Thoracic aorta (tissue), 2 donors: Measurements from ENCODE around the gene PDE4C. TPM values are rescaled to one million over a fixed set of nuclear protein-coding genes. Genes with fewer than 3 reads are reported as not detected.

ENCODE experiments used
- ATAC-seq: fragments of 150-250 bp; one replicate; pipeline ENCODE4 v1.8.0; 2017; ENCODE audit warnings: low read depth; ENCODE audit not compliant: insufficient number of reproducible peaks, low FRiP score
- DNase-seq: peaks from one replicate; pipeline ENCODE4 v3.0.0-alpha.2; 2020; ENCODE audit warnings: low spot score
- H3K27ac ChIP-seq, 2 donors: fragments of 200-600 bp; sonication (generic); 1 replicate in 1 of 2; 2 replicates in 1 of 2; pipeline ENCODE4 v1.5.1; 2016; ENCODE audit warnings: mild to moderate bottlenecking in 2 of 2, moderate library complexity in 2 of 2
- H3K27me3 ChIP-seq: fragments of 200-600 bp; sonication (generic); replicated peaks from 2 replicates; pipeline ENCODE4 v1.6.0; 2016; ENCODE audit warnings: mild to moderate bottlenecking; ENCODE audit not compliant: insufficient read depth
- H3K36me3 ChIP-seq: fragments of 200-600 bp; sonication (generic); one replicate; pipeline ENCODE4 v1.5.1; 2016
- H3K4me1 ChIP-seq, 2 donors: fragments of 200-600 bp; sonication (generic); 1 replicate in 1 of 2; 2 replicates in 1 of 2; pipeline versions ENCODE4 v1.5.1 to v1.6.0; 2016; ENCODE audit warnings: low read depth in 2 of 2, mild to moderate bottlenecking in 1 of 2; ENCODE audit not compliant: control insufficient read depth in 1 of 2
- H3K4me3 ChIP-seq: fragments of 200-600 bp; sonication (generic); 2 replicates; pipeline ENCODE4 v1.5.1; 2016; ENCODE audit warnings: mild to moderate bottlenecking
- H3K9me3 ChIP-seq: fragments of 200-600 bp; sonication (generic); 2 replicates; pipeline ENCODE4 v1.5.1; 2016
- CTCF ChIP-seq: fragments of 200-600 bp; sonication (generic); IDR thresholded peaks from one replicate; pipeline ENCODE4 v1.5.1; 2019; ENCODE audit warnings: antibody characterized with exemption
- total RNA-seq, 2 donors: library from RNA; depleted of rRNA; stranded (reverse); fragments of >200 nt; gene quantifications; one replicate each; pipeline versions ENCODE4 v1.1.0 to v1.2.3, GENCODE V29; 2016

The PDE4C gene
- total RNA-seq, 2 donors from 2014 or later, result 0.41 to 0.42 TPM

- DNase-seq (no peak), ATAC-seq (no peak)
- H3K27me3 ChIP-seq, result no peaks in the 10 kb centered on the region
- no peaks in the 10 kb centered on the region for H3K4me1 ChIP-seq
- TF ChIP-seq CTCF, result no peak
- no peak overlapping the region for H3K4me3 ChIP-seq
- no peak overlapping the region for H3K27ac ChIP-seq
- no peaks in the 10 kb centered on the region for H3K9me3 ChIP-seq
- H3K36me3 ChIP-seq, result no peaks in the 10 kb centered on the region
Observed at GRCh38 chr19:18185538-18185937, 40.7 kb downstream of the PDE4C start.

- Histone ChIP-seq H3K4me3 (no peak overlapping the region), H3K4me1 (no peaks in the 10 kb centered on the region), H3K9me3 (no peaks in the 10 kb centered on the region), H3K27me3 (no peaks in the 10 kb centered on the region), H3K27ac (no peak overlapping the region), H3K36me3 (no peaks in the 10 kb centered on the region)
- ATAC-seq (no peak), DNase-seq (no peak)
- TF ChIP-seq CTCF, result no peak
Observed at GRCh38 chr19:18183529-18183928, 42.7 kb downstream of the PDE4C start.

- H3K9me3 ChIP-seq, result no peaks in the 10 kb centered on the region
- H3K4me3 ChIP-seq, result no peak overlapping the region
- H3K36me3 ChIP-seq, result no peaks in the 10 kb centered on the region
- H3K4me1 ChIP-seq, result no peaks in the 10 kb centered on the region
- ATAC-seq (no peak), DNase-seq (no peak)
- no peak overlapping the region for H3K27ac ChIP-seq
- no peaks in the 10 kb centered on the region for H3K27me3 ChIP-seq
- TF ChIP-seq CTCF, result no peak
Observed at GRCh38 chr19:18179957-18180356, 46.3 kb downstream of the PDE4C start.

- TF ChIP-seq CTCF, result no peak
- no peak for ATAC-seq
Observed at GRCh38 chr19:18176367-18177310, 49.6 kb downstream of the PDE4C start.

GRCh38 chr19:18174983-18175382 is 51.3 kb downstream of the PDE4C start:
- DNase-seq (no peak), ATAC-seq (no peak)
- no peaks in the 10 kb centered on the region for H3K27me3 ChIP-seq
- H3K9me3 ChIP-seq, result no peaks in the 10 kb centered on the region
- H3K4me3 ChIP-seq, result peak overlapping the region; percentile 85
- TF ChIP-seq CTCF, result no peak
- peaks cover 6 to 12% of the 10 kb centered on the region in 2 donors for H3K4me1 ChIP-seq
- H3K27ac ChIP-seq, result no peak overlapping the region
- no peaks in the 10 kb centered on the region for H3K36me3 ChIP-seq

More at GRCh38 chr19:18176367-18177310, 49.6 kb downstream of the PDE4C start:
- H3K27me3 ChIP-seq, result no peaks in the 10 kb centered on the region
- H3K27ac ChIP-seq, result no peak overlapping the region
- H3K4me3 ChIP-seq, result no peak overlapping the region
- no peak for DNase-seq
- no peaks in the 10 kb centered on the region for H3K36me3 ChIP-seq
- peaks cover 6 to 12% of the 10 kb centered on the region in 2 donors for H3K4me1 ChIP-seq
- H3K9me3 ChIP-seq, result no peaks in the 10 kb centered on the region

Other genes starting within 250 kb of the PDE4C start
- 100 to 1,000 TPM; 114 to 151 TPM for gene ARRDC2, start 218.3 kb downstream of the PDE4C start, total RNA-seq
- gene IL12RB1, start 139.5 kb downstream of the PDE4C start, total RNA-seq, result 1 to 10 TPM; 1.6 to 5.4 TPM
- gene MAST3, start 128.7 kb downstream of the PDE4C start, total RNA-seq, result 10 to 100 TPM; 18.7 to 27.8 TPM
- gene PIK3R2, start 73.3 kb downstream of the PDE4C start, total RNA-seq, result 10 to 100 TPM; 14.3 to 15.8 TPM
- 10 to 100 TPM; 59.4 to 72.3 TPM for gene IFI30, start 52.6 kb downstream of the PDE4C start, total RNA-seq
- gene MPV17L2, start 33.2 kb downstream of the PDE4C start, total RNA-seq, result 10 to 100 TPM; 10.6 to 16.1 TPM
- gene RAB3A, start 22.4 kb downstream of the PDE4C start, total RNA-seq, result 1 to 10 TPM in 1 of 2 donors, not detected in 1; 1.9 TPM
- 10 to 100 TPM in 1 of 2 donors, 1 to 10 TPM in 1; 8.7 to 29.2 TPM for gene IQCN, start 48.0 kb upstream of the PDE4C start, total RNA-seq
- 100 to 1,000 TPM; 643 to 922 TPM for gene JUND, start 55.2 kb upstream of the PDE4C start, total RNA-seq
- 10 to 100 TPM; 74.8 to 90.2 TPM for gene LSM4, start 96.6 kb upstream of the PDE4C start, total RNA-seq
- 10 to 100 TPM; 23.7 TPM for gene PGPEP1, start 114.2 kb upstream of the PDE4C start, total RNA-seq
- gene GDF15, start 159.7 kb upstream of the PDE4C start, total RNA-seq, result 10 to 100 TPM in 1 of 2 donors, 1 to 10 TPM in 1; 2.3 to 25.5 TPM
- 10 to 100 TPM; 18.7 to 30.3 TPM for gene LRRC25, start 171.2 kb upstream of the PDE4C start, total RNA-seq
- gene SSBP4, start 193.0 kb upstream of the PDE4C start, total RNA-seq, result 10 to 100 TPM; 87.7 to 94.9 TPM
- 100 to 1,000 TPM in 1 of 2 donors, 10 to 100 TPM in 1; 60.9 to 143 TPM for gene ISYNA1, start 211.7 kb upstream of the PDE4C start, total RNA-seq